ENCODE data around the gene COMMD1.

DNA sequence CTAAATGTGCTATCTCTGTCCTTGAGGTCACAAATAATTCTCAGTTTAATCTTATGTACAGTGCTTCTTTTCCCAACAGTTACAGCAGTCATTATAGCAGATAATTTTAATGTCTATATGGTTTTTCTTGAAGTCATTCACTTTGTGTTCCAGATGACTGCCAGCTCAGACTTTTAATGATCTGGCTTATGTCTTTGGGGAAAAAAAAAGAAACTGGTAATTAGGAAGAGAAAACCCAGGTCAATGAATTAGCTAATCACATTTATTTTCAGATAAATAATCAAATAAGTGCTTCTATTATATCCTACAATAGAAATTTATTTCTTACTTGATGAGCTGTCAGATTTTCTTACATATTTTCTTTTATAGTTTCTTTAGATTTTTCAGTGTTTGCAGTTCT is 96.0 kb downstream of the COMMD1 start:
- TF ChIP-seq, protein P1, sequence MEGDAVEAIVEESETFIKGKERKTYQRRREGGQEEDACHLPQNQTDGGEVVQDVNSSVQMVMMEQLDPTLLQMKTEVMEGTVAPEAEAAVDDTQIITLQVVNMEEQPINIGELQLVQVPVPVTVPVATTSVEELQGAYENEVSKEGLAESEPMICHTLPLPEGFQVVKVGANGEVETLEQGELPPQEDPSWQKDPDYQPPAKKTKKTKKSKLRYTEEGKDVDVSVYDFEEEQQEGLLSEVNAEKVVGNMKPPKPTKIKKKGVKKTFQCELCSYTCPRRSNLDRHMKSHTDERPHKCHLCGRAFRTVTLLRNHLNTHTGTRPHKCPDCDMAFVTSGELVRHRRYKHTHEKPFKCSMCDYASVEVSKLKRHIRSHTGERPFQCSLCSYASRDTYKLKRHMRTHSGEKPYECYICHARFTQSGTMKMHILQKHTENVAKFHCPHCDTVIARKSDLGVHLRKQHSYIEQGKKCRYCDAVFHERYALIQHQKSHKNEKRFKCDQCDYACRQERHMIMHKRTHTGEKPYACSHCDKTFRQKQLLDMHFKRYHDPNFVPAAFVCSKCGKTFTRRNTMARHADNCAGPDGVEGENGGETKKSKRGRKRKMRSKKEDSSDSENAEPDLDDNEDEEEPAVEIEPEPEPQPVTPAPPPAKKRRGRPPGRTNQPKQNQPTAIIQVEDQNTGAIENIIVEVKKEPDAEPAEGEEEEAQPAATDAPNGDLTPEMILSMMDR (conservative IDR thresholded peaks at IDR 0.05; ENCODE audit: low read depth, low read length): no peak
- TF ChIP-seq EZH2 (IDR thresholded peaks at IDR 0.05; ENCODE audit: borderline replicate concordance, low read depth, low read length, poor library complexity, severe bottlenecking): no peak

Measured in A673 (cell line).